CD14-positive monocyte (primary cell): ENCODE results near the gene CEACAM6. TPM values are rescaled to one million over a fixed set of nuclear protein-coding genes. Genes with fewer than 3 reads are reported as not detected.
A peak's percentile ranks its signal among the peaks of the same experiment; 100 is the strongest.

Experiments used
- DNase-seq, 3 donors: peaks; one replicate each; pipeline ENCODE4 v3.0.0-alpha.2; 2011 to 2022
- H2AFZ ChIP-seq: 2 replicates; pipeline ENCODE4 v1.6.0; 2012; ENCODE audit warnings: mild to moderate bottlenecking, low read depth, low read length, inconsistent platforms; ENCODE audit not compliant: insufficient read depth, poor library complexity, severe bottlenecking
- H3K27ac ChIP-seq, 2 donors: 1 replicate in 1 of 2; 2 replicates in 1 of 2; pipeline ENCODE4 v1.5.1; 2012 to 2013; ENCODE audit warnings: low read length in 2 of 2, control low read depth in 1 of 2, inconsistent platforms in 1 of 2, low read depth in 1 of 2, mild to moderate bottlenecking in 1 of 2
- H3K27me3 ChIP-seq, 2 donors: one replicate each; pipeline versions ENCODE4 v1.6.0 to v1.6.1; 2011 to 2013; ENCODE audit warnings: low read length in 2 of 2; ENCODE audit not compliant: control insufficient read depth in 2 of 2, insufficient read depth in 2 of 2
- H3K36me3 ChIP-seq, 2 donors: replicated peaks in 1 of 2; 1 replicate in 1 of 2; 2 replicates in 1 of 2; pipeline versions ENCODE4 v1.5.1 to v1.6.1; 2012 to 2013; ENCODE audit warnings: low read length in 2 of 2, control low read depth in 1 of 2, inconsistent platforms in 1 of 2, mild to moderate bottlenecking in 1 of 2; ENCODE audit not compliant: insufficient read depth in 2 of 2, control insufficient read depth in 1 of 2
- H3K4me1 ChIP-seq, 2 donors: 1 replicate in 1 of 2; 2 replicates in 1 of 2; pipeline versions ENCODE4 v1.5.1 to v1.6.1; 2012 to 2013; ENCODE audit warnings: low read length in 2 of 2, control low read depth in 1 of 2, inconsistent platforms in 1 of 2, mild to moderate bottlenecking in 1 of 2, moderate library complexity in 1 of 2; ENCODE audit not compliant: insufficient read depth in 2 of 2, control insufficient read depth in 1 of 2
- H3K4me2 ChIP-seq: replicated peaks from 2 replicates; pipeline ENCODE3; 2012; ENCODE audit warnings: low read length, moderate library complexity, mild to moderate bottlenecking; ENCODE audit not compliant: poor library complexity, severe bottlenecking; ENCODE audit errors: extremely low read depth
- H3K4me3 ChIP-seq, 3 experiments: fragments of 200-600 bp in 1 of 3; sonication (generic) in 1 of 3; replicated peaks in 1 of 3; 1 replicate in 2 of 3; 2 replicates in 1 of 3; pipeline ENCODE4 v1.5.1; 2011 to 2013; ENCODE audit warnings: low read length in 3 of 3, mild to moderate bottlenecking in 3 of 3, control low read depth in 2 of 3, low read depth in 2 of 3, inconsistent platforms in 1 of 3, moderate library complexity in 1 of 3
- H3K79me2 ChIP-seq: 2 replicates; pipeline ENCODE4 v1.6.0; 2012; ENCODE audit warnings: mild to moderate bottlenecking, control low read depth, inconsistent platforms, low read length, moderate library complexity; ENCODE audit not compliant: insufficient read depth
- H3K9ac ChIP-seq: 2 replicates; pipeline ENCODE4 v1.6.0; 2017; ENCODE audit warnings: low read length, mild to moderate bottlenecking; ENCODE audit not compliant: insufficient read depth, poor library complexity, severe bottlenecking
- H3K9me3 ChIP-seq, 2 donors: replicated peaks in 1 of 2; 1 replicate in 1 of 2; 2 replicates in 1 of 2; pipeline versions ENCODE4 v1.5.1 to v1.6.1; 2012 to 2013; ENCODE audit warnings: low read length in 2 of 2, control low read depth in 1 of 2; ENCODE audit not compliant: control insufficient read depth in 1 of 2, insufficient read depth in 1 of 2
- H4K20me1 ChIP-seq: 2 replicates; pipeline ENCODE4 v1.6.0; 2012; ENCODE audit warnings: mild to moderate bottlenecking, low read length, control low read depth, moderate library complexity; ENCODE audit not compliant: insufficient read depth
- H3K27ac Mint-ChIP-seq, 7 donors: one replicate each; pipeline ENCODE4 v1.8.0; 2020; ENCODE audit warnings: mild to moderate bottlenecking in 7 of 7, mixed read lengths in 7 of 7, moderate library complexity in 6 of 7, inconsistent platforms in 2 of 7
- H3K27me3 Mint-ChIP-seq, 3 donors: one replicate each; pipeline ENCODE4 v1.8.0; 2021 to 2022; ENCODE audit warnings: low read depth in 3 of 3, mild to moderate bottlenecking in 3 of 3, mixed read lengths in 3 of 3, moderate library complexity in 3 of 3, inconsistent platforms in 1 of 3
- H3K36me3 Mint-ChIP-seq, 2 donors: one replicate each; pipeline ENCODE4 v1.8.0; 2020; ENCODE audit warnings: mixed read lengths in 2 of 2, inconsistent platforms in 1 of 2, mild to moderate bottlenecking in 1 of 2
- H3K4me1 Mint-ChIP-seq: one replicate; pipeline ENCODE4 v1.8.0; 2020; ENCODE audit warnings: mild to moderate bottlenecking, mixed read lengths
- H3K4me3 Mint-ChIP-seq, 2 donors: one replicate each; pipeline ENCODE4 v1.8.0; 2020; ENCODE audit warnings: mild to moderate bottlenecking in 2 of 2, mixed read lengths in 2 of 2, moderate library complexity in 1 of 2
- H3K9me3 Mint-ChIP-seq, 7 donors: one replicate each; pipeline ENCODE4 v1.8.0; 2020 to 2022; ENCODE audit warnings: mixed read lengths in 7 of 7, mild to moderate bottlenecking in 6 of 7, moderate library complexity in 6 of 7, inconsistent platforms in 2 of 7
- CTCF ChIP-seq: fragments of 200-600 bp; IDR thresholded peaks from one replicate; pipeline ENCODE4 v1.8.0; 2022; ENCODE audit warnings: antibody characterized with exemption, mild to moderate bottlenecking
- WGBS: methylation state at CpG from one replicate; pipeline ENCODE4 v1.1.5; 2013; ENCODE audit warnings: missing lambda C conversion rate; ENCODE audit not compliant: insufficient coverage; 5-methylcytosine and 5-hydroxymethylcytosine counted together
- intact Hi-C, 2 donors: fragments of 100-400 bp; cut with micrococcal nuclease; formaldehyde crosslinking; loops; one replicate each; pipeline versions ENCODE4 v1.15.0 to v1.15.1; 2023
- polyA plus RNA-seq, 3 donors: library from polyadenylated mRNA; depleted of rRNA in 1 of 3; unstranded in 2 of 3; stranded (reverse) in 1 of 3; fragments of 300-500 nt in 2 of 3; fragments of >200 nt in 1 of 3; fragmentation: Illumina TruSeq in 2 of 3; gene quantifications; 1 replicate in 2 of 3; 2 replicates in 1 of 3; pipeline ENCODE4 v1.2.3, GENCODE V29; 2012 to 2021

CEACAM6 gene
- polyA plus RNA-seq, 3 donors = 0.07 TPM; not detected in 2

- 0% methylated on average over 2 of the region's 5 CpGs for WGBS
- DNase-seq = no peak
- Mint-ChIP-seq H3K4me1 (peaks cover 38% of the 10 kb centered on the region), H3K9me3 (no peaks in the 10 kb centered on the region), H3K27ac (peak overlapping the region in 1 of 7 donors; percentile 18), H3K27me3 (peaks cover 0 to 7% (median 4%) of the 10 kb centered on the region in 3 donors), H3K36me3 (no peaks in the 10 kb centered on the region), H3K4me3 (no peak overlapping the region)
- Histone ChIP-seq H3K4me3 (no peak overlapping the region), H3K79me2 (no peaks in the 10 kb centered on the region), H3K9me3 (no peaks in the 10 kb centered on the region), H2AFZ (no peak overlapping the region), H3K4me2 (no peak overlapping the region), H3K9ac (no peak overlapping the region), H4K20me1 (no peaks in the 10 kb centered on the region), H3K27ac (no peak overlapping the region), H3K4me1 (peaks cover 34 to 41% of the 10 kb centered on the region in 2 donors), H3K36me3 (no peaks in the 10 kb centered on the region), H3K27me3 (no peaks in the 10 kb centered on the region)
- intact Hi-C loops = loop anchor here (2.0 to 5.0 kb wide), 2 partner anchors 34 to 37 kb away; no protein-coding TSS in a partner anchor
- no peak for TF ChIP-seq CTCF
These were observed 28.3 kb downstream of the CEACAM6 start for GRCh38 chr19:41783612-41784011.

GRCh38 chr19:41784312-41784711 lies 29.0 kb downstream of the CEACAM6 start:
- no peaks in the 10 kb centered on the region for H3K9me3 ChIP-seq
- intact Hi-C loops = loop anchor here (2.0 to 5.0 kb wide), 2 partner anchors 33 to 36 kb away; no protein-coding TSS in a partner anchor
- 0% methylated on average over 1 of the region's 3 CpGs for WGBS
- H3K4me3 ChIP-seq = no peak overlapping the region
- Mint-ChIP-seq H3K36me3 (no peaks in the 10 kb centered on the region), H3K27ac (peak overlapping the region in 5 of 7 donors; percentile 41 to 93 (median 78)), H3K27me3 (peaks cover 0 to 7% (median 5%) of the 10 kb centered on the region in 3 donors), H3K4me3 (peak overlapping the region in 1 of 2 donors; percentile 75), H3K4me1 (peaks cover 38% of the 10 kb centered on the region), H3K9me3 (no peaks in the 10 kb centered on the region)
- peak overlapping the region; percentile 59 for H3K4me2 ChIP-seq
- no peak overlapping the region for H3K9ac ChIP-seq
- H3K27me3 ChIP-seq = no peaks in the 10 kb centered on the region
- no peak for TF ChIP-seq CTCF
- H3K27ac ChIP-seq = peak overlapping the region in 1 of 2 donors; percentile 17
- H4K20me1 ChIP-seq = no peaks in the 10 kb centered on the region
- H2AFZ ChIP-seq = no peak overlapping the region
- peaks cover 34 to 41% of the 10 kb centered on the region in 2 donors for H3K4me1 ChIP-seq
- H3K36me3 ChIP-seq = no peaks in the 10 kb centered on the region
- DNase-seq = no peak
- H3K79me2 ChIP-seq = no peaks in the 10 kb centered on the region
